Measurements from ENCODE around the gene PDE8A.

The PDE8A gene, protein sequence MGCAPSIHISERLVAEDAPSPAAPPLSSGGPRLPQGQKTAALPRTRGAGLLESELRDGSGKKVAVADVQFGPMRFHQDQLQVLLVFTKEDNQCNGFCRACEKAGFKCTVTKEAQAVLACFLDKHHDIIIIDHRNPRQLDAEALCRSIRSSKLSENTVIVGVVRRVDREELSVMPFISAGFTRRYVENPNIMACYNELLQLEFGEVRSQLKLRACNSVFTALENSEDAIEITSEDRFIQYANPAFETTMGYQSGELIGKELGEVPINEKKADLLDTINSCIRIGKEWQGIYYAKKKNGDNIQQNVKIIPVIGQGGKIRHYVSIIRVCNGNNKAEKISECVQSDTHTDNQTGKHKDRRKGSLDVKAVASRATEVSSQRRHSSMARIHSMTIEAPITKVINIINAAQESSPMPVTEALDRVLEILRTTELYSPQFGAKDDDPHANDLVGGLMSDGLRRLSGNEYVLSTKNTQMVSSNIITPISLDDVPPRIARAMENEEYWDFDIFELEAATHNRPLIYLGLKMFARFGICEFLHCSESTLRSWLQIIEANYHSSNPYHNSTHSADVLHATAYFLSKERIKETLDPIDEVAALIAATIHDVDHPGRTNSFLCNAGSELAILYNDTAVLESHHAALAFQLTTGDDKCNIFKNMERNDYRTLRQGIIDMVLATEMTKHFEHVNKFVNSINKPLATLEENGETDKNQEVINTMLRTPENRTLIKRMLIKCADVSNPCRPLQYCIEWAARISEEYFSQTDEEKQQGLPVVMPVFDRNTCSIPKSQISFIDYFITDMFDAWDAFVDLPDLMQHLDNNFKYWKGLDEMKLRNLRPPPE

DNA sequence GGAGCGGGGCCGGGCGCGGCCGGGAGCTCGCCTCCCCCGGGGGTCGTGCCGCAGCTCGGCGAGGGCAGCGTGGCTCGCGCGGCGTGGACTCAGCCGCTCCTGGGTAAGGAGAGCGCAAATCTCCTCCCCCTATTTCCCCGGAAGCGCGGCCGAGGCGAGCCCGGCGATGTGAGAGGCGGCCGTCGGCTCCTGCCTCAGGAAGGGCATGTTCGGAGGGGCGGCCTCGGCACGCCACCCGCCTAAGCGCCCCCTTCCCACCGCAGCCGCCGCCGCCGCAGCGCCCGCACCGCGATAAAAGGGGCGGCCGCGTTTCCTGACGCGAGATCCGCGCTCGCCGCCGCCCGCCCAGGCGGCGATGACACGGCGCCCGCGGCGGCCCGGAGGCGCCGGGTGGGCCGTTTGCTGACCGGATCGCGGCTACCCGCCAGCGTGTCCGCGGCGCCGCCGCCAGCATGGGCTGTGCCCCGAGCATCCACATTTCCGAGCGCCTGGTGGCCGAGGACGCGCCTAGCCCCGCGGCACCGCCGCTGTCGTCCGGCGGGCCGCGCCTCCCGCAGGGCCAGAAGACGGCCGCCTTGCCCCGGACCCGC is at the start of gene PDE8A:
Gene PDE8A, plus strand, starts transcription at position 146 of the 590 bp plus-strand sequence. Its CDS starts 307 bp downstream, at position 453.
- no peak for FAIRE-seq

GRCh38 chr15:84934942-84935729 is 46.5 kb upstream of the PDE8A start:
- FAIRE-seq = no peak

DNA sequence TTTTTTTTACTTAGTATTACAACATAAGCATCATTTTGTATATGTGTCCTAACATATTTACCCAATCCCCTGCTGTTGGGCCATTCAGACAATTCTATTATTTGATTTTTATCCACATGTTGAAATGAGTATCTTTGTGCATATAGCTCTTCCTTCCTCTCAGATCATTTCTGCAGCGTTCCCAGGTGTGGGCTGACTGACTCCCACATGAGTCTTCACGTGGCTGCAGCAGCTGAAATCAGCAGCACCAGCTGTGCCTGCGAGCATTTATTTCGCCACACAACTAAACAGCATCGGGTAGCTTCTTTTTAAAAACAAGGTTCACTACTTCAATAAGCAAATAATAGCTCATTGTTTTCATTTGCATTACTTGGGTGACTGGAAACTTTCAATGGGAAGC is 44.5 kb upstream of the PDE8A start:
- FAIRE-seq = no peak

DNA sequence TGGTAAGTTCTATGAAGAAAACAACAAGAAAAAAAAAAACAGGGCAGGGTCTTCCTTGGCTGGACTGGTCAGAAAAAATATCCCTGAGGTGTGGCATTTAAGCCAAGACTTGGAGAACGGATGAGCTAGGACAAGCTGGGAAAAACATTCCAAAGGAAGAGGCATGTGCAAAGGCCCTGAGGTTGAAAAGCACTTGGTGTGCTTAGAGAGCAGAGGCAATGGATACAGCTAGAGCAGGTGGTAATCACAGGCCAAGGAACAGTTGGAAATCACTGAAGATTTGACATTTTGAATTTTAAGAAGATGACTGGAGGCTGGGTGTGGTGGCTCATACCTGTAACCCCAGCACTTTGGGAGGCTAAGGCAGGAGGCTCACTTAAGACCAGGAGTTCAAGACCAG is 42.9 kb upstream of the PDE8A start:
- FAIRE-seq = no peak

- no peak for FAIRE-seq
Measured at GRCh38 chr15:84940399-84940798, 41.3 kb upstream of the PDE8A start.

GRCh38 chr15:84942456-84942855 is 39.2 kb upstream of the PDE8A start:
- no peak for FAIRE-seq

- FAIRE-seq = no peak
Measured at GRCh38 chr15:84944311-84944710, 37.3 kb upstream of the PDE8A start.

DNA sequence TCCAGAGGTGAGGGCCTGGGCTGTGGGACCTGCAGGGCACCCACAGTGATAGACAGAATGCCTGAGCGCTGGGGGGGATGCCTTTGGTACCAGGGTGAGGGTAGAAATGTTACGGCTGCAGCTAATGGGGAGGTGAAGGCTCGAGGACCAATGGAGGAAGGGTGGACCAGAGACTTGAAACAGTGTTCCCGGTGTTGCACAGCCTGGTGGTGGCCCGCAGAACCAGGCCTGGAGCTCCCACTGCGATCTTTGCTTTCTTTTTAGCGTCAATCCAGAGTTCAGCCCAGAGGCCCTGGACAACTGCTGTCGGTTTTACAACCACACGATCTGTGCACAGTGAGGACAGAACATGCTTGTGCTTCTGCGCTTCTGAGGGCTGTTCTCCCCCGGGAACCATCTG is 36.8 kb upstream of the PDE8A start:
- no peak for FAIRE-seq

GRCh38 chr15:84946772-84947489 is 34.7 kb upstream of the PDE8A start:
- FAIRE-seq = no peak

DNA sequence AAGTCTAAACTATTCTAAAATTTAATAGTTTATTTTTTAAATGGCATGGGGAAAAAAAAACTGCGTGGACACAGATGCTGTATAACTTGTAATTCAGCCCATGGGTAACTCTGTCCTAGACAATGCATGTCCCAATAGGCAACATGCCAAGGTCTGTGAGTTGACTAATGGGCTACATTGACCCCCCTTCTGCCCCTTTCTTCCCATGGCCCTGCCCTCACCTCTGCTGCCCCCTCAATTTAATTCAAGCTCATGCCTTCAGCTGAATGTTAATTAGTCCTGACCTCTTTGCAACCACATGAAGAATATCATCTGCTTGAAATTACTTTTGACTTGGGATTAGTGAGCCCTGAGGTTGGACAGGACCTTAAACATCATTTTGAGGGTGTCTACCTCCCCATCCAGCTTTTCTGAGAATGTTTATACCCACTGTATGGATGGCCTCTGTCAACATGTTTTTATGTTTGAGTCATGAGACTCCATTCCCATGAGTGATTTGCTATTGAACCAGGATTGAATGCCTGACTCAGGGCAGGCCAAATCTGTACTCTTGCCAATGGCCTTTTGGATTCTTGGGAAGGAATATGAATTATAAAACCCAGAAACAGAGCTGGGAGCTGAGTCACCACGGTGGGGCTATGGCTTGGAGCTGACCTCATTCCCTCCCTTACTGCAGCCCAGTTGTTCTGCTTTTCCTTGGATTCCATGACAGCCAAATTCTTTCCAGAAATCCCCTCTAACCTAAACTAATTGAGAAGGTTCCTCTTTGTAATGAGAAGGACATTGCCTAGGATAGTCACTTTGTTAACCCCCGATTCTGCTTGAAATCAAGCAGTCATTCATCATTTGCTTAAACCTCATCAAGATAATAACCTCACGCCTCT is 33.5 kb upstream of the PDE8A start:
- no peak for FAIRE-seq

DNA sequence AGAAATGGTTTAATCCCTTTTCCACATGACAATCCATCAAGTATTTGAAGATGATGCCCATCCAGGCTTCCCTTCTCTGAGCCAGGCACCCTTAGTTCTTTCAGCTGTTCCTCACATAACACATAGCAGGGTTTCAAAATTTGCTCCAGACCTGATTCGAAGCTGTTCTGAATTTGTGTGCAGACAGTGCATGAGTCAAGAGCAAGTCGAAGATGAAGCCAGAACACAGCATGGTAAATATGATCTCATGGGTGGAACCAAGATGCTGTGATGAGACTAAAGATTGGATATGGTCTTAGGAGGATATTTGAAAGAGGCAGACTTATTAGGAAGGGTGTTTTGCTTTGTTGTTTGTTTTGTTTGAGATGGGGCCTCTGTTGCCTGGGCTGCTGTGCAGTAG is 32.6 kb upstream of the PDE8A start:
- no peak for FAIRE-seq

DNA sequence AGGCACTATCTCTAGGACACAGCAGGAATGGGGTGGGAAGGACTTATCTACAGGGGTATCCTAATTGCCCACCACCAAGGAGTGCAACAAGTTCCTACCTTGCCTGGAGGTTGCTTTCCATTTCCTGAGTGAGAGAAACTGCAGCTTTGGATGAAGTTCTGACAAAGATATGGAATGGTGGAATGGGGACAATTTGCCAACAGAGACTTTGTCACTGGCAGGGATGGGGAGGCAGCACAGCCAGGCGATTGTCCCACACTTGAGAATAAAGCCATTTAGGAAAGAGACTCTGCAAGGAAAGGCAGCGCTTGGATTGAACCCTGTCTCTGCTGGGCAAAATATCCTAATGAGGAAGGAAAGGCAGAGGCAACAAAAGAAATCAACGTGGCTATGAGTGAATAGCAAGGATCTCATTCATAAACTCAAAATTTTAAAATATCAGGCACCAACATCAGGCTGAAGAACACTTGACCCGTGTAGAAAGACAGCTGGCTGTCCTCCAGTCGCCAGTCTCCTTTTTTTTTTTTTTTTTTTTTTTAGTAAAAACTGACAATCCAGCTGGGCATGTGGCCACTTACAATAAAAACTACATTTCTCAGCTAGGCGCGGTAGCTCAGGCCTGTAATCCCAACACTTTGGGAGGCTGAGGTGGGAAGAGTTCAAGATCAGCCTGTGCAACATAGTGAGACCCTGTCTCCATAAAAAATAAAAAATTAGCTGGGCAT is 31.6 kb upstream of the PDE8A start:
- FAIRE-seq = no peak

DNA sequence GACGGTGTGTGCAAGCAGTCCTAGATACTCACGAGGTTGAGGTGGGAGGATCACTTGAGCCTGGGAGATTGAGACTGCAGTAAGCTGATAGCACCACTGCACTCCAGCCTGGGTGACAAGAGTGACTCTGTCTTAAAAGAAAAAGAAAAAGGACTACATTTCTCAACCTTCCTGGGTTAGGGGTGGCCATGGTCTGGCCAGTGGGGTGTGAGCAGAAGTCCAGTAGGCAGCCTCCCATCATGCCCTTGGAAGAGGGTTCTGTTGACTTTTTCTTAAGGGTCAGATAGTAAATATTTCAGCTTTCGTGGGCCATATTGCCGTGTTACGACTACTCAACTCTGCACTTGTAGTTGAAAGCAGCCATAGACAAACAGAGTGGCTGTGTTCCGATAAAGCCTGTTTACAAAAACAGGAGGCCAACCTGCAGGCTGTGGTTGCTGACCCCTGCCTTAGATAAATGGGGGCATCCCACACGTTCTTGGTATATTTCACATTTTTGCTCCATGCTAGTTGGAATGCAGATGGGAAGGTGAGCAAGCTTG is 31.0 kb upstream of the PDE8A start:
- no peak for FAIRE-seq

DNA sequence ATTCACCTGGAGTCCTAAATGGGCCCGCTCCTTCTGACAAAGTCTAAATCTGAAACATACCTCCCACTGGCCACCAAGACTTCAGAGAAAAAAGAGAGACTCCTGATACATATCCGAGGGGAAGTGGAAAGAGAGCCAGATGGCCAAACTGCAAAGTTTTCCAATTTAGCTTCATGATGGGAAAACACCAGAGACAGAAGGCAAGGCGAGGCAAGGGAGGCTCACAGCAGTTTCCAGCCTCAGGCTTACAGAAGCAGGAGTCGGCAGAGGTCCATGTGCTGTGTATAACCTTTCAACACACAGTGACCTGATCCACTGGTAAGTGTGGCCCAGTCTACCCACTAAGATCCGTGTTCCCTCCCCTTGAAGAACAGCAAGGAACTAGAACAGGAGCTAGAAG is 29.9 kb upstream of the PDE8A start:
- no peak for FAIRE-seq

DNA sequence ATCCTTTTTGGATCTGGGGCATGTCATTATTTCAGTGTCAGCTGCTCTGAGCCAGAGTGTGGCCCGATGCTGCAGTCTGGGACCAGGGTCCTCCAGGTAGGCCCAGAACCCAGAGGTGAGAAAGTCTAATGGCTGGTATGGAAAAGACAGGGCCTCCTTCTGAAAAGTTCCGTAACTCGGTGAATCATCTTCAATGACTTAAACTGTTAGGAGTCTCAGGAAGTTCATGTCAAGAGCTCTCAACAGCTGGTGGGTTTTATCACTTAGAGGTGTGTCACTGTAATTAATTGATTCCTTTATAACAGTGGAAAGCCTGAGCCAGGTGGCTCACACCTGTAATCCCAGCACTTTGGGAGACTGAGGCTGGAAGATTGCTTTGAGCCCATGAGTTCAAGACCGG is 28.5 kb upstream of the PDE8A start:
- FAIRE-seq = no peak

DNA sequence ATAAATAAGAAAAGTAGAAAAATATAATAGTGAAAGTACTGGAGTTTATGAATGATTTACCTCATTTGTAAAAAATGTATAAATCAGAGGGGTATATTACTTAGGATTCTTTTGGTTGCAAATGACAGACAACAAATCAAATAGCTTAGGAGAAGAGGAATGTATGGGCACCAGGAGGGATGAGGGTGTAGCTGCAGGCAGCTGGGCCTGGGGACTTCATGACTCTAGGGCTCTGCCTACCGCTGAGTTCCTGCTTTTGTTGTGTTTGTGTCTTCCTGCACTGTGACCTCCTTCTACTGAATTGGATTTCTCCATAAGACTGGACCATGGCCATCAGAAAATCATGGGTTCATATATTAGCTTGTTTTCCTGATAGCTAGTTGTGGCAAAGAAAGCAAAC is 27.9 kb upstream of the PDE8A start:
- FAIRE-seq = no peak

GRCh38 chr15:84955089-84955848 is 26.4 kb upstream of the PDE8A start:
- peak; percentile 34 for FAIRE-seq

- no peak for FAIRE-seq
Measured at GRCh38 chr15:84956199-84956598, 25.5 kb upstream of the PDE8A start.

GRCh38 chr15:84960391-84961113 is 21.1 kb upstream of the PDE8A start:
- no peak for FAIRE-seq

All from G401.6 (cell line).